Measurements from ENCODE around the gene ANK3.

ANK3 gene

DNA sequence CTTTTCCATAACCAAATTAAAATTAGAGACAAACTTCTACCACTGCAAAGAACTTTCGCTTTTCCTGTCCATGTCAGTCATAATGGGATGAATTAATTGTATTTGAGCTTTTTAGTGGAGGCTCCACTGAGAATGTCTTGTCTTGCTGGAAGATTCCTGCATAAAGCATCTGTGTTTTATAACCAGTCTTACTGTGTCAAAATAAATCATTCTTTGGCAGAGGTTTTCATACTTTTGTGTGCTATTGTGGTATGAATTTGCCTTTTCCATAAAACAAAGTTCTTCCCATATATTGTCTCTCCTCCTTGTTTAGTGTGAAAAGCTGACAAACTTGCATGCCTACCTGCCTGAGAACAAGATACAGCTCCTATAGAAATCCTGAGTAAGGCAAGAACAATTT lies 358.5 kb downstream of the ANK3 start:
- no peak for DNase-seq (ENCODE audit: low read depth in 2 of 2)

DNA sequence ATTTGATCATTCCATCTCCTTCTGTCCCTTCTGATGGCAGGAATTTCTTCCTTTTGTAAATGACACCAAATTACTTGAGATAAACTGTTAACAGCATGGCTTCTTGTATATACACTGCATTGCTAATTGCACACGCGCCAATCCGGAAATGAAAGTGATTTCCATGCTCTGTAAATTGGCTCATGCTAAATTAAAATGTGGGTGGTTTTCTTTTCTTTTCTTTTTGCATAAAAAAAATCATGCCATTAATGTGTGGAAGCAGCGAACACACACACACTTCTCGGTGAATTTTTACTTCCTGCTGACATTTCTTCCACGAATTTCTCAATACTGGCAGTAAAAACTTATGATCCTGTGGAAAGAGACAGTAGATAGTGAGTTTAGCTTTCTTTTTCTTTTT lies 360.2 kb downstream of the ANK3 start:
- no peak for DNase-seq (ENCODE audit: low read depth in 2 of 2)

DNA sequence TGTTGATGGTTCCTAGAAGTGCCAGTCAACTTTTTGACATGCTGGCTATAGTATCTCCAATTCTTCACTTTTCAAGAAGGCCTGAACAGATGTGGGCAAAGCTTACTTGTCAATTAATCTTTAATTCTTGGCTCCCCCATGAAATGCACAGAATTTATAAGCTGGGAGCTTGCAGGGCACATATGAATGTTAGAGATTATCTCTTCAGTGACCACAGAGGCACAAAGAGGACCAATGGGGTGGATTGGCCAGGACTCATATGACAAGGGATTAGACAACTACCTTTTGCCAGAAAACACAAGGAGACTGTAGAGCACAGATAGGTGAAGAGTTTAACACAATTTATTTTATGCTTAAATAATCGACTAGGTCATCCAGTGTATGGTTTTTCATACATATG lies 361.6 kb downstream of the ANK3 start:
- no peak for DNase-seq (ENCODE audit: low read depth in 2 of 2)

DNA sequence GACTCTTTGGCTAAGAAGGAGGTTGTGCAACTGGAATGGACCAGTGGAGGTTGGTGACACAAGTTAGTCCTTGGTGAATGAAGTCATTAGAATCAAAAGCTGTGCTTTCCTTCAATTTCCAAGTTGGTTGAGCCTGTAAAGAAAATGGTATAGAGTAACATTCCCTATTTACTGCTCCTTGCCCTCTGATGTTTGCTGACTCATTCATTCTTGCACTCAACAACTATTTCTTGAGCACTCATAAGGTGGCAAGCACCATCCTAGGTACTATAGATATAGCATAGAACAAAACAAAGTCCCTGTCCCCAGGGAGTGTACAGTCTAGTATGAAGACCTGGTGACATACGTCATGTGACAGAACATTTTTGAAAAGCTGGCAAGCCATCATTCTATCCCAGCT lies 364.4 kb downstream of the ANK3 start:
- DNase-seq (ENCODE audit: low read depth in 2 of 2), result no peak

DNA sequence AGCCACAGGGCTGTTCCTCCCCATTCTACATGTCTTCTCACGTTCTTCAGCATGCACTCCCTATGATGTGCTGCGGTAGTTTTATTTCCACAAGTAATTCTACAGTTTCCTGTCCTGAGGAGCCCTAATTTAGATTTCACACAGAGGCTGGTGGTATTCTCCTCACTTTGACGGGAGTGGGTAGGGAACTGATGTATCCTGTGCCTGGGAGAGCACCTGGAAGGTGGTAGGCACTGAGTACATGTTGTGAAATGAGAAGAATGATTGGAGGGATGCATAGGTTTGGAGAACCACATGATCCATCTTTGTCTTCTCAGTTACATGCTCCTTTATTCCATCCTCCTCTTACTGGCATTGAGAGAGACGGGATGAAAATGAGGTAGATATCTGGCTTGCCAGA lies 365.2 kb downstream of the ANK3 start:
- no peak for DNase-seq (ENCODE audit: low read depth in 2 of 2)

DNA sequence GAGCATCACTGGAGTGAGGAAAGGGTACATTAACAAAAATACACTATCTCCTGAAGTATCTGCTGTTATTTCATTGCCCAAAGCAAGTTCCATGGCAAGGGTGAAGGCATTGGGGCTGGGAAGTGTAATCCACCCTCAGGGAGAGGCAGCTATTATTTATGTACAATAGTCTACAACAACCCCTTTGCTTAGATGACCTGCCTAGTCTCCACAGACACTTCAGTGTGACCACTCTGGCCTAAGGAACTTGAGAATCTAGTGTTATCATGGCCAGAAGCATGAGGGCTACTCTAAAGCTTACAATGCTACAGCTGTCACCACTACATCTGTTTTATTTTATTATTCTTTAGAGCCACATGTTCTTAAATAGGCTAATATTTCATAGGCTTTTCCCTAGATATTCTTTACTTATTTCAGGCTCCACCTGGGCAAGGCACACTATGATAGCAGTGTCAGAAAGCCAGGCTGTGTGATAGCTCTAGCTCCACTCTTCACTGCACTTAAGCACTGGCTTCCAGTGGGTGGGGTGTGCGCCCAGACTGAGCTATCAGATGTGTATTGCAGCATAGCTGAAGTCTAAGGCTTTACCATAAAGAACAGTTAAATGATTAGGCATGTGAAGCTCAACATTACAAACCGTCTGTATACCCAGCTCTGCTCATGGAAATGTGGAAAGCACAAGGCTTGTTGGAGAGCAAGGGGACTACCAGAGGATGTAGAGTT lies 366.4 kb downstream of the ANK3 start:
- DNase-seq (ENCODE audit: low read depth in 2 of 2), result no peak

DNA sequence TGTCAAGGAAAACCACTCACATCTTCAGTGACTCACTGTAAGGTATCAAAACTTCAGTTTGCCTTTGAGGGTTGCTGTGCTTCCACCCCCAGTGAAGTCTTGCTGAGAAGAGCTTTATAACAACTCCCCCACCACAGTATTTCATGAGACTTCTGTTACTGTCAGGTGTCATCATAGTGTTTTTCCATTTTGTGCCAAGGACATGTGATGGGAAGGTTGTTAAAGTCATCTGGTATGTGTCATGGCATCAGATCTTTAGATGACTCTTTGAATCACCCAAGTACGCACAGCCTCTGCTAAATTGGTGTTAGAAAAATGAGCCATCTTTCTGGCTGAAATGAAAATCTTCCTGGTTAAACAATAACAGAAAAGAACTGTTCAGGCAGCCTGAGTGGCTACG lies 368.3 kb downstream of the ANK3 start:
- no peak for DNase-seq (ENCODE audit: low read depth in 2 of 2)

DNA sequence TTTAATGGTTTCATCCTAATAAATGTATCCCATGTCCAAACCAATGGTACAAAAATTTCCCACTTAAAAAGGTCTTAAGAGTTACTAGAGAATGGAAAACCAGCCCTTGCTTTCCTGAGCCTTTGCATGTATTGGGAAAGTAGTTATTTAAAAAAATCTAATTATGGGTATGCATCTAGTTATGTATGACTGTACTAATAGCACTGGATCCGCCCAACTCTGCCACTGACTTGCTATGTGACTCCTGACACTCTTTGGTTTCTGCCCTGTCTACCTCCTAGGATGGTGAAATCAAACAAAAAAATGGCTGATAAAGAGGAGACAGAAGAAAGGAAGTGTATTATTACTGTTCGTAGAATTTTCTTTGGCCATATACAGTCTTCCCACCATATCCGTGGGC lies 372.9 kb downstream of the ANK3 start:
- no peak for DNase-seq (ENCODE audit: low read depth in 2 of 2)

DNA sequence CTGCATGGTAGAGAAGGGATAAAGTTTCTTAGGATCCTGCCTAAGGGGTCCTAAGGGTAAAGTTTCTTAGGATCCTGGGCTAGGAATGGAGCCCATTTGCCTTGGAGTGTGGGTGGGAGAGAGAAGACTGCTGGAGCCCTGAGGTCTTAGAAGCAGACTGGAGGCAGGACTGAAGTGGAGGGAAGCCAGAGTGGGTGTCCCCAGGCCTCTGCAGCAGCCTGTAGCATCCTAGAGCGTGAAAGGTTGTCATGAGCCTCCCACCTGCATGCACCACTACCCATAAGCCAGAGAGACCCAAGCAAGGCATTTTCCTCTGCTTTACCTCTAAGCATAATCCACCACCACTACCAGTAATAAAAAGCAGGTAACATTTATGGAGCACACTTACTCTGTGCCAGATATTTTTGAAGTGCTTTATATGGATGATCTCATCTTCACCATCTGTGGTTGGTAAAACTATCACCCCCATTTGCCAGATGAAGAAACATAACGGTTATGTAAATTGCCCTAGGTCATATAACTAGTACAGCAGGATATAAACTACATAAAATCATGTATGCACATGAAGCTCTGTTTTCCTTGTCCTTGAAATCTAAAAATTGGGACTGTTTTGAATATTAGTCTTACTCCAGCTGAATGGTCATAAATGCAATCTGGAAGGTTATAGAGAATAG lies 379.8 kb downstream of the ANK3 start:
- no peak for DNase-seq (ENCODE audit: low read depth in 2 of 2)

DNA sequence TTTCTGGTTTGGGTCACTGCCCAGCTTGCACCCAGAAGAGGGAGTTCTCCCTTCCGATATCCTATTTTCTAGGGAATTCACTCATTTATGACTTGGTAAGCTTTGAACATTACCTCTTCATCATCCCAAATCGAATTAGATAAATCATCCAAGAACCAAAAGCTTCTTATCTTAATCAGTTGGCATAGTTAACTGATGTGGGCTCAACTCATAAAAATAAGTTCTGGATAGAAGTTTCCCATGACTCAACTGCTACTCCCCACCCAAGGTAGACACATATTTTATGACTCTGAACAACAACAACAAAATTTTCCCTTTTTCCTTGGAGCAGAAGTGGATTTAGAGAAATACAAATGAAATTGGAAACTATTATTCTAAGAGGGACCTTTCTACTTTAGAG lies 380.4 kb downstream of the ANK3 start:
- DNase-seq (ENCODE audit: low read depth in 2 of 2), result no peak

DNA sequence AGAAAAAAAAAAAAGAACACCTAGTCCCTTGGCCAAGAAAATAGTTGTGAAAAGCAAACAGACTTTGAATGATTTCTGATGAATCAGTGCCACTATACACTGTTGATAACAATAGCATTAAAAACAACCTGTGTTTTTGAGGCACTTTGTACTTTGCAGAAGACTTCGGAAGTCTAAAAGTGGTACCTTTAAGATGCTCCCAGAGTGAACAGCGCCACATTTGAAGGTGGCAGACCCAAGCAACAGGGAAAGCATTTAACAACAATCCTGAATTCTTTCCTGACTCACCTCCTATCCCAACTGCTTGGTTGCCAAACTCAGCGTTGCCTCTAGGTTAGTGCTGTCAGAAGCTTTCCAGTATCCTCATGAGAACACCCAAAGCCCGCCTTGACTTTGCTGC lies 380.9 kb downstream of the ANK3 start:
- no peak for DNase-seq (ENCODE audit: low read depth in 2 of 2)

DNA sequence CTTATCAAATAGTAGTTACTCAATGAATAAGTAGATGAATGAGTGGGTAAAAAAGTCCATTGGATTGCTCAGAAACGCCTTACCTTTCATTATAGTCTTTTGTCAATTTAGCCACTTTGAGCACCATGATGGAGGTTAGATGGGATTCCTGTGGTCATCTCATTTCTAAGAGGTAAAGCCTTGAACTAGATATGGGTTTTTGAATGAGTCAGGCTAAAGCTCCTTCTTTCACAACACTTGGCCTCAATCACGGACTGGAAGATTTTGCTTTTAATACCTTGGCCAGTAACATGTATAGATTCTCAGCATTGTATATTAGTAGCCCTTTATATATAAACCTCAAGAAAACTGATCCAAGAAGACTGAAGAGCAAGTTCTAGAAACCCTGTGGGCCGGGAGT lies 383.6 kb downstream of the ANK3 start:
- no peak for DNase-seq (ENCODE audit: low read depth in 2 of 2)

DNA sequence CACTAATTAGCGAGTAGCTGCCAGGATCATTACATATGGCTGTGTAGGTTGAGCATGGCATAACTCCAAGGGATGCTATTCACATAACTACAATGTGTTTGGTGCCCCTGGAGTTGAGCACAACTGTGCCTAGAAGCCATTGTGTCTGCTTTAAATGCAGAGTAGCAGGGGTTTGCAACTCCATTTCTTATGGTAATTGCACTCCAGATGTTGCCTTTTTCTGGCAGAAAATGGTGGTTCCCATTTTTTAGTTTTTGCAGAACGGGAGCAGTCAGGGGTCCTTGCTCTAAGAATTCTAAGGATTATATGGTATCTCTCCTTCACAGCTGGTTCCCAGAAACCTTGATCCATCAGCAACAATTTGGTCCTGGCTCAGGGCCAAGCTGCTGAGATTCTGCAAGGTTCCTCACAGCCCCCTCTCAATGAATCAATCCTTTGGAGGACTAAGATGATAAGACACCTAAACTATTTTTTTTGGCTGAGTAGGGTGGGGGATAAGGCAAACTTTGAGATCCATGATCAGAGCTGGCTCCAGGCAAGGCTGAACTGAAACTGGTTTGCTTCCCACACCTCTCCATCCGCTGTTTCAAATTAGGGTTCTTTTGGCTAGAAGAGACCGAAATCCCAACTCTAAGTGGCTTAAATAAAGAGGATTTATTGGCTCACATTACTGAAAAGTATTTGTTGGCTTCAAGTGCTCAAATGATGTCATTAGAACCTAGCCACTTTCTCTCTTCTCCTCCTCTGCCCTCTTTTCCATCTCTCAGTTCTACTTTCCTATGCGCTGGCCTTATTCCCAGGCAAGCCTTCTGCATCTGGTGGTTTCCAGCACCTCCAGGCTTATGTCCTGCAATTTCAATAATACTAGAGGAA lies 385.8 kb downstream of the ANK3 start:
- DNase-seq (ENCODE audit: low read depth in 2 of 2), result no peak

DNA sequence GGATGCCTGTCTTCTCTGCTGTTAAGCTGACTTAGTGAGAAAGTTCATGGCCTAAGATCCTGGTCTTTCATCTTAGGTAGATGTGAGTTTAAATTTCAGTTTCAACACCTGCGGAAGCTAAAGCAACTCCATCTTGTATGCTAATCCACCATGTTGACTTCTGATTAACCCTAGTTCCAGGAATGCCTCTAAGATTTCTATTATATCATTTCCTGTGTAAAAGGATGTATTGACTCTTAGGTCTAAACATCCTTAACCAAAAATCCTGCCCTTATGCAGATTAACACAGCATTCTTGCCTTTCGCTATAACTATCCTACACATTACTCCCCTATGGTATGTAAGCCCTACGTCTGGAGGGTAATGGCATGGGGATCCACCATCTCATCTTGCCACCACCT lies 388.9 kb downstream of the ANK3 start:
- DNase-seq (ENCODE audit: low read depth in 2 of 2), result no peak

DNA sequence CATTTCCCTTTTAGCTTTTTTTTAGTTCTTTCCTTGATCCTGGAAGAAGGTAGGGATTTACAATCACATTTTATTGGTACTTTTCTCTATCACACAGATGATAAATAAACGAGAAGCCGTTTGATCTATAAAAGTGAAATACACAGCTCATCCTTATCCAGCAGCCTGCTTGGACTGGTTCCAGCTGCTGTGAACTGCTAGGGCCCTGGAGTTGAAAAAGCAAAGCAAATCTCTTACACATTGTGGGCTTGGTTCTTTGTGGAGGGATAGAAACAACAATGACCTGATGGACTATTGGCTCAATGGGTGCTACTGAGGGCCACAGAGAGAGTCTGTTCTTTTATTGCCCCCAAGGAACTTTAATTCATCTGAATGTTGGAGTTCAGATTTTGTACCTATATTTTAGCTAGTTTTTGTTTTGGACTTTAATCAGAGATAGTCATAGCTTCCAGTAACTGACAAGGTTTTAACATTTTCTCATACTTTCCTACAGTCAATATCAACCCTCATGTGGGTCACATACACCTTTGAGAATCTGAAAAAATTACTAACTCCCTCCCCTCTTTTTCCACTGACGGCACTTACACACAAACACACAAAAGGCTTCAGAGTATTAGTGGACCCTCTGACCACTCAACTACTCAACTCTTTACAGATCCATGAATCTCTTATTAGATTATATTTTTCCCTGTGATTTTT lies 391.7 kb downstream of the ANK3 start:
- no peak for DNase-seq (ENCODE audit: low read depth in 2 of 2)

DNA sequence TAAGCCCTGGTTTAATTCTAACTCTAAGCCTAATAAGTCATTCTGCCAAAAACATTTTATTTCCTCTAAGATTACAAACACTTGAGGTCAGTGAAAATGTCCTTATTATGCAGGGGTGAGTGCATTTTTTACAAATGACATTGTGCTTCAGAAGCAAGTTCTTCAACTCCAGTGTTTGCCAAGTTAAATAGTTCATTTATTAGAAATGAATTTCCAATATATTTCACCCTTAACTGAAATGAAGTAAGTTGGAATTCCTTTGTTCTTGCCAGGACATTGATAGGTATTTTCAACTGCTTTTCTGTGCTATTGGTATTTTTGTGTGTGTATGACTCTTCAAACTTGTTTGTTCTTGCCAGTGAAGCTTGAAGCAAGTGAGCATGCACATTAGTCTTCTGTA lies 393.8 kb downstream of the ANK3 start:
- DNase-seq (ENCODE audit: low read depth in 2 of 2), result no peak

DNA sequence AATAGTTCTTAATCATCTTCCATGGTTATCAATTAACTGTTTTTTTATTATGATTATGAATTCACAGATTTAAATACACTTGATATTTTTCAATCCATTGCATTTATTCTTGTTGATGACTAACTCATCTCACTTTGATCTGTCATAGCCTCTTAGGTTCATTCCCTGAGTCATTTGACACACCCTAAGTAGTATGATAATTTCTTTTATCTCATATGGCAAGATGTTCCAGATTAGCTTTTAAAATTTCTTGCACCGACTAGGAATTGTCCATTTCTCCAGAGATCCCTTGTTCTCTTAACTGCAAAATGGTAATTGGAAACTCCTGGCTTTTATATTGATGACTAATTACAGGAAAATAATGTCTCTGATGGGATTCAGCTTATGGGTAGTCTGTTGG lies 395.7 kb downstream of the ANK3 start:
- no peak for DNase-seq (ENCODE audit: low read depth in 2 of 2)

DNA sequence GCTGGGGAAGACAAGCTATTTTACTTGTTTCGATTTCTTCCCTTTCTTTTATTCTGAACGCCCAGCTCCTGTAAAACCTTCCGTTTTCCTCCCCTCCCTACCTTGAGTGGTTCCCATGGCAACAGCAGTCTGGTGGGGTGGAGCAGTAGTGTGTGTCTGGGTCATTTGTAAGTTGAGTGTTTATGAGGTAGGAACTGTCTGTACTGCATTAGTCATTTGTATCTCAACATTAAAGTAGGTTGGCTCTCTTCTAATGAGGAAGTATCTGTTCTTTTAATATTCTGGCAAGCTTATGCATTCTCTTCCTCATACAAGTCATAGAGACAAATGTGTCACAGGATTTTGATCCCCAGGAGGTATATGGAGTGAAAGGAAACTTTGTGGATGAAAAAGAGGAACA lies 398.0 kb downstream of the ANK3 start:
- no peak for DNase-seq (ENCODE audit: low read depth in 2 of 2)

DNA sequence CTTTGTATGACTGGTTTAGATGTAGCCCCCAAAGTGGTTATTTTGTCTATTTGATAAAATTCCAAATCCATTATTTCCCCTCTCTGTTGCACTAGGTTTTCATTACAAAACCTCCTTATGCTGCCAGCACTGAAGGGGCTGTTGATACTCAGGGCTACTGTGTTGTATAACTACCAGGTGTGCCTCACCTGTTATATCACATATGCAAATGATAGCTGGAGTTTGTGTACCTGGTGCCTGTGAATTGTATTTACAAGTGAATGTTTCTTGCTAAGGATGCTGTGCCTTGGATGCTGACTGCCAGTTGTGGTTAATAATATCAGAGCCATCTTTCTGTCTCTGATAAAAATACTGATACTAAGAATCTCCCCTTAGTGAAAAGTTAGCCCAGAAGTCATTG lies 398.6 kb downstream of the ANK3 start:
- DNase-seq (ENCODE audit: low read depth in 2 of 2), result no peak

DNA sequence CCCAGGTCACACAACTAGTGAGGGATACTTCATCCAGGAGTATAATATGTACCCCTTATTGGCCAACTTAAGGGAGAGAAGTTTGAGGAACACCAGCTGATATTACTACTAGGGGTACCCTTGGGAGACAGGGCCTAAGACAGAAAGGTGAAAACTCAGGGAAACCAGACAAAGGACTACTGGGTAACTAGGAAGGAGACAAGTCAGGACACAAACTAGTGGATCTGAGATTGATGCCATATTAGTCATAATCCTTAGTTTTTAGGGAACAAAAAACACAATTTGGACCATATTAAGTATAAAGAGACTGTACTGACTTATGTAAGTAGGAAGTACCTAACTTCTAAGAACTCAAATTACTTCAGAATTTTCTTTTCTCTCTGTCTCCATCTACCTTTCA lies 404.0 kb downstream of the ANK3 start:
- DNase-seq (ENCODE audit: low read depth in 2 of 2), result no peak

DNA sequence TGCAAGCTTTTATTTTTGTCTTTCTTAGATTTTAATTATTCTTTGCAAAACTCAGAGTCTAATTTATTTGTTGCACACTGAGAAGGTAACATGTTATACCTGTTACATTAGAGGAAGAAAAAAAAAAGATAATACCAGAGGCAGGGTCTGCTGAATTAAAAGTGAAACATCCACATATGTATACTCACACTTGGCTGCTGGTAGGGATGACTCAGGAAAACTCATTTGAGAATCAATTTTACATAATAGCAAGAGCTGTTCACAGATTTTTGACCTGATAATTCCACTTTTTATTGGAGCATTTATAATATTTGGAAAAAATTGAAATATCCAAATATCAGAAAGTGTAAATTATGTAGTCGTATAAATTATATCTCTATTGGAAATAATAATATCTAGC lies 405.3 kb downstream of the ANK3 start:
- DNase-seq (ENCODE audit: low read depth in 2 of 2), result no peak

DNA sequence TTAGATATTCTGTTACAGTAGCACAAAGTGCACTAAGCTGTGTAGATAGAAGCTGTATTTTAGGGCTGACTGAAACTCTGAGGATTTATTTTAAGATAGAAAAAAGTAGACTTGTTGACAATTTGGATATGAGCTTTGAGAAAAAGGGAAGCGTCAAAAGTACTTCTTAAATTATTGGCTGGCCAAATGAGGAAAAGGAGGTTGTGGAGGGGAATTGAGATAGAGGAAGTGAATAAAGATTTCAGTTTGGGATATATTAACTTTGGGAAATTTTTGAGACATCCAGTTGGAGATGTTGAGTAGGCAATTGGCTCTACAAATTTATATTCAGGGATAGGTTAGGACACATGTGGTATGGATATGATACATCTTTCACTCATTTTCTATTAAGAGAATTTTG lies 409.3 kb downstream of the ANK3 start:
- no peak for DNase-seq (ENCODE audit: low read depth in 2 of 2)

Data from stimulated activated CD4-positive, alpha-beta T cell treated with anti-CD3 and anti-CD28 coated beads, Interleukin-4, amount 100 ng/mL, for 48 hours (primary cell).